Measurements from ENCODE around the gene SHOX.
"Not testable (repeated sequence)": the region's sequence is repeated elsewhere in the genome, so short reads cannot be mapped to it uniquely, and the experiment has no call there.

SHOX gene

DNA sequence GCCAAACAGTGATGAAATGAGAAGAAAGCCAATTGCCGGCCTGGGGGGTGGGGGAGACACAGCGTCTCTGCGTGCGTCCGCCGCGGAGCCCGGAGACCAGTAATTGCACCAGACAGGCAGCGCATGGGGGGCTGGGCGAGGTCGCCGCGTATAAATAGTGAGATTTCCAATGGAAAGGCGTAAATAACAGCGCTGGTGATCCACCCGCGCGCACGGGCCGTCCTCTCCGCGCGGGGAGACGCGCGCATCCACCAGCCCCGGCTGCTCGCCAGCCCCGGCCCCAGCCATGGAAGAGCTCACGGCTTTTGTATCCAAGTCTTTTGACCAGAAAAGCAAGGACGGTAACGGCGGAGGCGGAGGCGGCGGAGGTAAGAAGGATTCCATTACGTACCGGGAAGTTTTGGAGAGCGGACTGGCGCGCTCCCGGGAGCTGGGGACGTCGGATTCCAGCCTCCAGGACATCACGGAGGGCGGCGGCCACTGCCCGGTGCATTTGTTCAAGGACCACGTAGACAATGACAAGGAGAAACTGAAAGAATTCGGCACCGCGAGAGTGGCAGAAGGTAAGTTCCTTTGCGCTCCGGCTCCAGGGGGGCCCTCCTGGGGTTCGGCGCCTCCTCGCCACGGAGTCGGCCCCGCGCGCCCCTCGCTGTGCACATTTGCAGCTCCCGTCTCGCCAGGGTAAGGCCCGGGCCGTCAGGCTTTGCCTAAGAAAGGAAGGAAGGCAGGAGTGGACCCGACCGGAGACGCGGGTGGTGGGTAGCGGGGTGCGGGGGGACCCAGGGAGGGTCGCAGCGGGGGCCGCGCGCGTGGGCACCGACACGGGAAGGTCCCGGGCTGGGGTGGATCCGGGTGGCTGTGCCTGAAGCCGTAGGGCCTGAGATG lies at the start of gene SHOX:
Gene SHOX, plus strand, starts transcription at position 180 of the 885 bp plus-strand sequence. Its CDS starts 107 bp downstream, at position 287.
- DNase-seq (ENCODE audit: low read depth) = no peak
- H3K4me3 ChIP-seq (ENCODE audit: control insufficient read depth, low read depth, low read length) = no peak within 1 kb of the TSS
- no peak for TF ChIP-seq CTCF (conservative IDR thresholded peaks at IDR 0.05; ENCODE audit: control insufficient read depth, insufficient read depth, low read depth, low read length)

DNA sequence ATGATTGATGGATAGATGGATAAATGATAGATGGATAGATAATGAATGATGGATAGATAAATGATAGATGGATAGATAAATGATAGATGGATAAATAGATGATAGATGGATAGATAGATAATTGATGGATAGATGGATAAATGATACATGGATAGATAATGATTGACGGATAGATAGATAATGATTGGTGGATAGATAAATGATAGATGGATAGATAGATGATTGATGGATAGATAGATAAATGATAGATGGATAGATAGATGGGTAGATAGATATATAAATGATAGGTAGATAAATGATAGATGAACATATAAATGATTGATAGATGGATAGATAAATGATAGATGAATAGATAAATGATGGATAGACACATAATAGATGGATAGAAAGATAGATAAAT lies 49.5 kb upstream of the SHOX start:
- TF ChIP-seq CTCF (conservative IDR thresholded peaks at IDR 0.05; ENCODE audit: control insufficient read depth, insufficient read depth, low read depth, low read length) = no peak
- H3K4me3 ChIP-seq (ENCODE audit: control insufficient read depth, low read depth, low read length) = no peak overlapping the region
- no peak for DNase-seq (ENCODE audit: low read depth)

GRCh38 chrX:581720-582298 lies 48.8 kb upstream of the SHOX start:
- TF ChIP-seq CTCF (conservative IDR thresholded peaks at IDR 0.05; ENCODE audit: control insufficient read depth, insufficient read depth, low read depth, low read length) = no peak
- peak; percentile 12 for DNase-seq (ENCODE audit: low read depth)

GRCh38 chrX:584572-584971 lies 46.0 kb upstream of the SHOX start:
- DNase-seq (ENCODE audit: low read depth) = no peak
- no peak overlapping the region for H3K4me3 ChIP-seq (ENCODE audit: control insufficient read depth, low read depth, low read length)
- no peak for TF ChIP-seq CTCF (conservative IDR thresholded peaks at IDR 0.05; ENCODE audit: control insufficient read depth, insufficient read depth, low read depth, low read length)

More at GRCh38 chrX:581720-582298, 48.8 kb upstream of the SHOX start:
- H3K4me3 ChIP-seq (ENCODE audit: control insufficient read depth, low read depth, low read length) = no peak overlapping the region

DNA sequence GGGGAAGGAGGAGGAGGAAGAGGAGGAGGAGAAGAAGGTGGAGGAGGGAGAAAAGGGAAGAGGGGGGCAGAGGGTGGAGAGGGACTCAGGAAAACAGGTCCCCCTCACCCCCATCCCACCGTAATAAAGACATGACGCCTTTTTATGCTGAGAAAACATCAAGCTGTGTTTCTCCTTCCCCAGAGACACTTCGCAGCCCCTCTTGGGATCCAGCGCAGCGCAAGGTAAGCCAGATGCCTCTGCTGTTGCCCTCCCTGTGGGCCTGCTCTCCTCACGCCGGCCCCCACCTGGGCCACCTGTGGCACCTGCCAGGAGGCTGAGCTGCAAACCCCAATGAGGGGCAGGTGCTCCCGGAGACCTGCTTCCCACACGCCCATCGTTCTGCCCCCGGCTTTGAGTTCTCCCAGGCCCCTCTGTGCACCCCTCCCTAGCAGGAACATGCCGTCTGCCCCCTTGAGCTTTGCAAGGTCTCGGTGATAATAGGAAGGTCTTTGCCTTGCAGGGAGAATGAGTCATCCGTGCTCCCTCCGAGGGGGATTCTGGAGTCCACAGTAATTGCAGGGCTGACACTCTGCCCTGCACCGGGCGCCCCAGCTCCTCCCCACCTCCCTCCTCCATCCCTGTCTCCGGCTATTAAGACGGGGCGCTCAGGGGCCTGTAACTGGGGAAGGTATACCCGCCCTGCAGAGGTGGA lies 45.3 kb upstream of the SHOX start:
- no peak overlapping the region for H3K4me3 ChIP-seq (ENCODE audit: control insufficient read depth, low read depth, low read length)
- no peak for TF ChIP-seq CTCF (conservative IDR thresholded peaks at IDR 0.05; ENCODE audit: control insufficient read depth, insufficient read depth, low read depth, low read length)
- no peak for DNase-seq (ENCODE audit: low read depth)

DNA sequence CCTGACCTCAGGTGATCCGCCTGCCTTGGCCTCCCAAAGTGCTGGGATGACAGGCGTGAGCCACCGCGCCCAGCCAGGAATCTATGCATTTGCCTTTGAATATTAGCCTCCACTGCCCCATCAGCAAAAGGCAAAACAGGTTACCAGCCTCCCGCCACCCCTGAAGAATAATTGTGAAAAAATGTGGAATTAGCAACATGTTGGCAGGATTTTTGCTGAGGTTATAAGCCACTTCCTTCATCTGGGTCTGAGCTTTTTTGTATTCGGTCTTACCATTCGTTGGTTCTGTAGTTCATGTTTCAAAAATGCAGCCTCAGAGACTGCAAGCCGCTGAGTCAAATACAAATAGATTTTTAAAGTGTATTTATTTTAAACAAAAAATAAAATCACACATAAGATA lies 44.2 kb upstream of the SHOX start:
- DNase-seq (ENCODE audit: low read depth) = no peak
- no peak for TF ChIP-seq CTCF (conservative IDR thresholded peaks at IDR 0.05; ENCODE audit: control insufficient read depth, insufficient read depth, low read depth, low read length)
- no peak overlapping the region for H3K4me3 ChIP-seq (ENCODE audit: control insufficient read depth, low read depth, low read length)

GRCh38 chrX:589261-589660 lies 41.3 kb upstream of the SHOX start:
- not testable (repeated sequence) for DNase-seq (ENCODE audit: low read depth); H3K4me3 ChIP-seq (ENCODE audit: control insufficient read depth, low read depth, low read length)
